HCT116 (cell line): ENCODE data around the gene LRCH3.
"Not testable (repeated sequence)": the region's sequence is repeated elsewhere in the genome, so short reads cannot be mapped to it uniquely, and the experiment has no call there.

ENCODE experiments used
- CBX3 ChIP-seq: IDR thresholded peaks from 2 replicates; pipeline ENCODE4 v1.6.1; 2012; ENCODE audit warnings: low read depth
- CTCF ChIP-seq, 3 experiments: fragments of 200-600 bp in 1 of 3; sonication (generic) in 1 of 3; IDR thresholded peaks in 2 of 3; conservative IDR thresholded peaks in 1 of 3; 2 replicates each; pipeline ENCODE4 v1.5.1; 2012 to 2017; ENCODE audit warnings: low read depth in 2 of 3, low read length in 2 of 3, antibody characterized with exemption in 1 of 3, borderline replicate concordance in 1 of 3, control low read depth in 1 of 3, mild to moderate bottlenecking in 1 of 3, mixed read lengths in 1 of 3, mixed run types in 1 of 3, moderate library complexity in 1 of 3; ENCODE audit not compliant: insufficient read depth in 1 of 3
- EGR1 ChIP-seq: IDR thresholded peaks from 2 replicates; pipeline ENCODE4 v1.6.1; 2012; ENCODE audit warnings: low read depth
- EZH2 ChIP-seq: fragments of 200-600 bp; sonication (generic); IDR thresholded peaks from 2 replicates; pipeline ENCODE4 v1.6.1; 2017; ENCODE audit warnings: antibody characterized with exemption, mixed run types
- EZH2phosphoT487 ChIP-seq: fragments of 200-600 bp; IDR thresholded peaks from 2 replicates; pipeline ENCODE4 v1.6.1; 2018; ENCODE audit warnings: antibody characterized with exemption, borderline replicate concordance
- FOSL1 ChIP-seq: IDR thresholded peaks from 2 replicates; pipeline ENCODE4 v1.6.1; 2012; ENCODE audit warnings: low read depth
- POLR2A ChIP-seq: IDR thresholded peaks from 2 replicates; pipeline ENCODE4 v1.7.0; 2011; ENCODE audit warnings: borderline replicate concordance; ENCODE audit not compliant: insufficient read depth, insufficient read length; ENCODE audit errors: extremely low read depth
- POLR2AphosphoS5 ChIP-seq: IDR thresholded peaks from 2 replicates; pipeline ENCODE4 v1.6.1; 2011; ENCODE audit warnings: mild to moderate bottlenecking, low read depth, low read length, moderate library complexity
- SIN3A ChIP-seq: IDR thresholded peaks from 2 replicates; pipeline ENCODE4 v1.6.1; 2012; ENCODE audit warnings: low read depth
- SRF ChIP-seq: IDR thresholded peaks from 2 replicates; pipeline ENCODE4 v1.6.1; 2012; ENCODE audit warnings: low read depth
- TF ChIP-seq, protein P1 (sequence below): IDR thresholded peaks from 2 replicates; pipeline ENCODE4 v1.6.1; 2011; ENCODE audit warnings: mild to moderate bottlenecking, low read length, moderate library complexity; ENCODE audit not compliant: insufficient replicate concordance; ENCODE audit errors: extremely low read depth
- TF ChIP-seq, protein P2 (sequence below): IDR thresholded peaks from 2 replicates; pipeline ENCODE4 v1.6.1; 2012; ENCODE audit warnings: low read depth

- not testable (repeated sequence) for TF ChIP-seq POLR2AphosphoS5; CBX3; CTCF (IDR thresholded peaks at IDR 0.05 in 2 of 3, conservative IDR thresholded peaks at IDR 0.05 in 1 of 3; ENCODE audit: borderline replicate concordance in 1 of 3, insufficient read depth in 1 of 3, low read depth in 2 of 3, low read length in 2 of 3); FOSL1; SIN3A; EZH2; POLR2A; EGR1; SRF; EZH2phosphoT487
- TF ChIP-seq, protein P1, sequence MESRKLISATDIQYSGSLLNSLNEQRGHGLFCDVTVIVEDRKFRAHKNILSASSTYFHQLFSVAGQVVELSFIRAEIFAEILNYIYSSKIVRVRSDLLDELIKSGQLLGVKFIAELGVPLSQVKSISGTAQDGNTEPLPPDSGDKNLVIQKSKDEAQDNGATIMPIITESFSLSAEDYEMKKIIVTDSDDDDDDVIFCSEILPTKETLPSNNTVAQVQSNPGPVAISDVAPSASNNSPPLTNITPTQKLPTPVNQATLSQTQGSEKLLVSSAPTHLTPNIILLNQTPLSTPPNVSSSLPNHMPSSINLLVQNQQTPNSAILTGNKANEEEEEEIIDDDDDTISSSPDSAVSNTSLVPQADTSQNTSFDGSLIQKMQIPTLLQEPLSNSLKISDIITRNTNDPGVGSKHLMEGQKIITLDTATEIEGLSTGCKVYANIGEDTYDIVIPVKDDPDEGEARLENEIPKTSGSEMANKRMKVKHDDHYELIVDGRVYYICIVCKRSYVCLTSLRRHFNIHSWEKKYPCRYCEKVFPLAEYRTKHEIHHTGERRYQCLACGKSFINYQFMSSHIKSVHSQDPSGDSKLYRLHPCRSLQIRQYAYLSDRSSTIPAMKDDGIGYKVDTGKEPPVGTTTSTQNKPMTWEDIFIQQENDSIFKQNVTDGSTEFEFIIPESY = not testable (repeated sequence)
- TF ChIP-seq, protein P2, sequence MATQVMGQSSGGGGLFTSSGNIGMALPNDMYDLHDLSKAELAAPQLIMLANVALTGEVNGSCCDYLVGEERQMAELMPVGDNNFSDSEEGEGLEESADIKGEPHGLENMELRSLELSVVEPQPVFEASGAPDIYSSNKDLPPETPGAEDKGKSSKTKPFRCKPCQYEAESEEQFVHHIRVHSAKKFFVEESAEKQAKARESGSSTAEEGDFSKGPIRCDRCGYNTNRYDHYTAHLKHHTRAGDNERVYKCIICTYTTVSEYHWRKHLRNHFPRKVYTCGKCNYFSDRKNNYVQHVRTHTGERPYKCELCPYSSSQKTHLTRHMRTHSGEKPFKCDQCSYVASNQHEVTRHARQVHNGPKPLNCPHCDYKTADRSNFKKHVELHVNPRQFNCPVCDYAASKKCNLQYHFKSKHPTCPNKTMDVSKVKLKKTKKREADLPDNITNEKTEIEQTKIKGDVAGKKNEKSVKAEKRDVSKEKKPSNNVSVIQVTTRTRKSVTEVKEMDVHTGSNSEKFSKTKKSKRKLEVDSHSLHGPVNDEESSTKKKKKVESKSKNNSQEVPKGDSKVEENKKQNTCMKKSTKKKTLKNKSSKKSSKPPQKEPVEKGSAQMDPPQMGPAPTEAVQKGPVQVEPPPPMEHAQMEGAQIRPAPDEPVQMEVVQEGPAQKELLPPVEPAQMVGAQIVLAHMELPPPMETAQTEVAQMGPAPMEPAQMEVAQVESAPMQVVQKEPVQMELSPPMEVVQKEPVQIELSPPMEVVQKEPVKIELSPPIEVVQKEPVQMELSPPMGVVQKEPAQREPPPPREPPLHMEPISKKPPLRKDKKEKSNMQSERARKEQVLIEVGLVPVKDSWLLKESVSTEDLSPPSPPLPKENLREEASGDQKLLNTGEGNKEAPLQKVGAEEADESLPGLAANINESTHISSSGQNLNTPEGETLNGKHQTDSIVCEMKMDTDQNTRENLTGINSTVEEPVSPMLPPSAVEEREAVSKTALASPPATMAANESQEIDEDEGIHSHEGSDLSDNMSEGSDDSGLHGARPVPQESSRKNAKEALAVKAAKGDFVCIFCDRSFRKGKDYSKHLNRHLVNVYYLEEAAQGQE = not testable (repeated sequence)
These were observed 95.0 kb downstream of the LRCH3 start for GRCh38 chr3:197886052-197886451.
